Fibroblast of lung (primary cell): ENCODE measurements around the gene LCLAT1. TPM values are rescaled to one million over a fixed set of nuclear protein-coding genes. Genes with fewer than 3 reads are reported as not detected.

Experiments
- DNase-seq, 2 donors: peaks; one replicate each; pipeline versions ENCODE4 v3.0.0 to v3.0.0-alpha.2; 2010; ENCODE audit warnings: low read depth in 2 of 2
- H2AFZ ChIP-seq: 2 replicates; pipeline ENCODE4 v1.5.1; 2012; ENCODE audit warnings: low read length, control low read depth, inconsistent platforms
- H3K27ac ChIP-seq: 2 replicates; pipeline ENCODE4 v1.5.1; 2011; ENCODE audit warnings: low read length, control low read depth; ENCODE audit not compliant: insufficient read depth
- H3K27me3 ChIP-seq: 2 replicates; pipeline ENCODE4 v1.5.1; 2011; ENCODE audit warnings: mild to moderate bottlenecking, low read length; ENCODE audit not compliant: control insufficient read depth, insufficient read depth
- H3K36me3 ChIP-seq: 2 replicates; pipeline ENCODE4 v1.5.1; 2011; ENCODE audit warnings: low read length; ENCODE audit not compliant: control insufficient read depth, insufficient read depth
- H3K4me1 ChIP-seq: 2 replicates; pipeline ENCODE4 v1.5.1; 2011; ENCODE audit warnings: low read length; ENCODE audit not compliant: control insufficient read depth, insufficient read depth; ENCODE audit errors: extremely low read depth
- H3K4me2 ChIP-seq: 2 replicates; pipeline ENCODE4 v1.5.1; 2011; ENCODE audit warnings: low read length, control low read depth; ENCODE audit not compliant: insufficient read depth; ENCODE audit errors: extremely low read depth
- H3K4me3 ChIP-seq, 4 experiments: fragments of 200-600 bp in 1 of 4; sonication (generic) in 1 of 4; replicated peaks in 1 of 4; 2 replicates each; pipeline ENCODE4 v1.5.1; 2011 to 2016; ENCODE audit warnings: low read length in 4 of 4, low read depth in 3 of 4, mild to moderate bottlenecking in 3 of 4, control low read depth in 2 of 4, inconsistent platforms in 1 of 4, mixed read lengths in 1 of 4; ENCODE audit not compliant: insufficient read depth in 1 of 4; ENCODE audit errors: control extremely low read depth in 1 of 4
- H3K79me2 ChIP-seq: 2 replicates; pipeline ENCODE4 v1.5.1; 2012; ENCODE audit warnings: mild to moderate bottlenecking, low read length, inconsistent platforms; ENCODE audit not compliant: control insufficient read depth, insufficient read depth
- H3K9ac ChIP-seq: 2 replicates; pipeline ENCODE4 v1.5.1; 2011; ENCODE audit warnings: mild to moderate bottlenecking, low read length, control low read depth; ENCODE audit not compliant: insufficient read depth
- H3K9me3 ChIP-seq: 2 replicates; pipeline ENCODE4 v1.5.1; 2012; ENCODE audit warnings: low read depth, low read length; ENCODE audit not compliant: control insufficient read depth, insufficient read depth
- H4K20me1 ChIP-seq: 2 replicates; pipeline ENCODE4 v1.5.1; 2011; ENCODE audit warnings: low read length; ENCODE audit not compliant: control insufficient read depth, insufficient read depth; ENCODE audit errors: extremely low read depth
- CTCF ChIP-seq, 2 donors: IDR thresholded peaks in 1 of 2; conservative IDR thresholded peaks in 1 of 2; 1 replicate in 1 of 2; 2 replicates in 1 of 2; pipeline ENCODE4 v1.5.1; 2011 to 2012; ENCODE audit warnings: low read length in 2 of 2, control low read depth in 1 of 2, inconsistent platforms in 1 of 2, low read depth in 1 of 2, mild to moderate bottlenecking in 1 of 2
- EZH2 ChIP-seq: IDR thresholded peaks from 2 replicates; pipeline ENCODE4 v1.5.1; 2012; ENCODE audit warnings: low read length, control low read depth, mild to moderate bottlenecking; ENCODE audit errors: missing control alignments
- polyA plus RNA-seq, 2 donors: library from polyadenylated mRNA; depleted of rRNA in 1 of 2; stranded (reverse) in 1 of 2; unstranded in 1 of 2; fragments of >200 nt; gene quantifications; 2 replicates each; pipeline ENCODE4 v1.2.1, GENCODE V29; 2011 to 2012; ENCODE audit warnings: missing spikeins in 1 of 2
- total RNA-seq: library from RNA; depleted of rRNA; stranded (reverse); fragments of >200 nt; gene quantifications from 2 replicates; pipeline ENCODE4 v1.2.1, GENCODE V29; 2014

LCLAT1 gene
- total and polyA plus RNA-seq, 2 donors (not counting 1 experiment from before 2014, with no cell fraction given) = 43.3 to 45.9 TPM

DNA sequence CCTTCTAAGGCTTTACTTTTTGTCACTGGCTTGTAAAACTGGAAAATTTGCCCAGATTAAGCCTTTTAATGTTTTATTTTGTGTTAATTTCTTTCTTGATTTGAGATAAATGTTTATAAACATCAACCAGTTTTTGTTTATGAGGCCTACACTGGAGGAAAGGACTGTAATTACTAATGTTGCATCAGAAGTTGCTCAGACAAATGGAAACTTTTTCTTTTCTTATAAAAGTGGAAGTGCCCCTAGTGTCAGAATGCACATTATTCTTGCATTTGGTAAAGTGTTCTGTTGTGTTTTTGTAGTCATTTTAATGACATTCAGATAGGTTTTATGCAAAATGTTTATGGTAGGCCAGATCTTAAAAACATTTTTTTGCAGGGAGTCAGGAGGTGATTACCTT is 25.3 kb downstream of the LCLAT1 start:
- TF ChIP-seq EZH2 (no peak), CTCF (conservative IDR thresholded peaks at IDR 0.05 in 1 of 2, IDR thresholded peaks at IDR 0.05 in 1 of 2; ENCODE audit: low read depth in 1 of 2, low read length in 2 of 2) (peak in 1 of 2 donors; percentile 14)
- no peak overlapping the region for H3K27ac ChIP-seq
- H4K20me1 ChIP-seq = no peaks in the 10 kb centered on the region
- DNase-seq = peak in 1 of 2 donors; percentile 31
- no peaks in the 10 kb centered on the region for H3K36me3 ChIP-seq
- no peak overlapping the region for H3K9ac ChIP-seq
- H3K4me3 ChIP-seq = no peak overlapping the region
- H3K79me2 ChIP-seq = peaks cover 3% of the 10 kb centered on the region
- H3K27me3 ChIP-seq = no peaks in the 10 kb centered on the region
- no peak overlapping the region for H2AFZ ChIP-seq
- H3K4me2 ChIP-seq = no peak overlapping the region
- H3K4me1 ChIP-seq = no peaks in the 10 kb centered on the region
- no peaks in the 10 kb centered on the region for H3K9me3 ChIP-seq

GRCh38 chr2:30475542-30475941 is 28.5 kb downstream of the LCLAT1 start:
- DNase-seq = peak in 1 of 2 donors; percentile 21
- Histone ChIP-seq H3K27me3 (no peaks in the 10 kb centered on the region), H3K4me2 (no peak overlapping the region), H4K20me1 (no peaks in the 10 kb centered on the region), H3K36me3 (no peaks in the 10 kb centered on the region), H3K9me3 (no peaks in the 10 kb centered on the region), H3K27ac (no peak overlapping the region), H3K4me1 (no peaks in the 10 kb centered on the region), H2AFZ (no peak overlapping the region), H3K4me3 (no peak overlapping the region), H3K79me2 (no peaks in the 10 kb centered on the region), H3K9ac (no peak overlapping the region)
- TF ChIP-seq EZH2 (no peak), CTCF (conservative IDR thresholded peaks at IDR 0.05 in 1 of 2, IDR thresholded peaks at IDR 0.05 in 1 of 2; ENCODE audit: low read depth in 1 of 2, low read length in 2 of 2) (peak in 1 of 2 donors; percentile 9)

- Histone ChIP-seq H3K9me3 (no peaks in the 10 kb centered on the region), H3K27ac (no peak overlapping the region), H2AFZ (no peak overlapping the region), H3K27me3 (no peaks in the 10 kb centered on the region), H3K9ac (no peak overlapping the region), H3K4me2 (no peak overlapping the region), H3K4me1 (no peaks in the 10 kb centered on the region), H4K20me1 (no peaks in the 10 kb centered on the region), H3K79me2 (no peaks in the 10 kb centered on the region), H3K36me3 (no peaks in the 10 kb centered on the region), H3K4me3 (no peak overlapping the region)
- no peak for TF ChIP-seq EZH2
- TF ChIP-seq CTCF (conservative IDR thresholded peaks at IDR 0.05 in 1 of 2, IDR thresholded peaks at IDR 0.05 in 1 of 2; ENCODE audit: low read depth in 1 of 2, low read length in 2 of 2) = no peak
- no peak for DNase-seq
Observed at GRCh38 chr2:30476636-30477035, 29.6 kb downstream of the LCLAT1 start.
